Body of pancreas (tissue), 4 donors: Measurements from ENCODE around the gene BRME1. TPM values are rescaled to one million over a fixed set of nuclear protein-coding genes. Genes with fewer than 3 reads are reported as not detected.

Experiments
- ATAC-seq: fragments of 150-250 bp; one replicate; pipeline ENCODE4 v1.9.1; 2016
- DNase-seq, 4 donors: peaks; one replicate each; pipeline ENCODE4 v3.0.0-alpha.2; 2019
- H3K27ac ChIP-seq, 4 donors: fragments of 200-600 bp; sonication (generic); 1 replicate in 3 of 4; 2 replicates in 1 of 4; pipeline versions ENCODE4 v1.5.1 to v1.6.1; 2016 to 2019; ENCODE audit warnings: mild to moderate bottlenecking in 1 of 4, mixed read lengths in 1 of 4, moderate library complexity in 1 of 4
- H3K27me3 ChIP-seq, 2 donors: fragments of 200-600 bp; sonication (generic); one replicate each; pipeline ENCODE4 v1.6.0; 2016; ENCODE audit warnings: mild to moderate bottlenecking in 1 of 2
- H3K36me3 ChIP-seq, 2 donors: fragments of 200-600 bp; sonication (generic); replicated peaks in 1 of 2; 2 replicates each; pipeline ENCODE4 v1.5.1; 2016; ENCODE audit warnings: low read depth in 2 of 2; ENCODE audit not compliant: insufficient read depth in 1 of 2
- H3K4me1 ChIP-seq: fragments of 200-600 bp; sonication (generic); one replicate; pipeline ENCODE4 v1.6.0; 2016
- H3K4me3 ChIP-seq, 2 donors: fragments of 200-600 bp; sonication (generic); 1 replicate in 1 of 2; 2 replicates in 1 of 2; pipeline ENCODE4 v1.5.1; 2016 to 2019
- H3K9me3 ChIP-seq, 3 donors: fragments of 200-600 bp; sonication (generic); 1 replicate in 2 of 3; 2 replicates in 1 of 3; pipeline ENCODE4 v1.5.1; 2016
- CTCF ChIP-seq, 7 experiments: fragments of 450-650 bp in 4 of 7; fragments of 200-600 bp in 3 of 7; sonication (generic) in 3 of 7; IDR thresholded peaks; one replicate each; pipeline ENCODE4 v1.5.1; 2016 to 2019; ENCODE audit warnings: antibody characterized with exemption in 7 of 7
- POLR2A ChIP-seq, 3 donors: fragments of 450-650 bp; IDR thresholded peaks; one replicate each; pipeline ENCODE4 v1.6.1; 2016; ENCODE audit warnings: antibody characterized with exemption in 3 of 3, mild to moderate bottlenecking in 2 of 3
- WGBS, 2 donors: methylation state at CpG; one replicate each; pipeline ENCODE4 v1.1.5; 2017; 5-methylcytosine and 5-hydroxymethylcytosine counted together
- intact Hi-C: fragments of 100-400 bp; cut with DNase I; formaldehyde crosslinking; loops from one replicate; pipeline ENCODE4 v1.15.1; 2023
- total RNA-seq, 2 donors: library from RNA; depleted of rRNA; stranded (reverse); fragments of >200 nt; gene quantifications; one replicate each; pipeline ENCODE4 v1.1.0, GENCODE V29; 2016

BRME1 gene
- total RNA-seq, 2 donors from 2014 or later = 3.0 to 4.9 TPM

- peak overlapping the region in 1 of 4 donors; percentile 5 for H3K27ac ChIP-seq
- no peak overlapping the region for H3K4me3 ChIP-seq
- peak; percentile 17 for ATAC-seq
- H3K27me3 ChIP-seq = no peaks in the 10 kb centered on the region
- intact Hi-C loops = no loop called here
- peak; percentile 62 to 86 (median 77) for DNase-seq
- peaks cover 39% of the 10 kb centered on the region for H3K4me1 ChIP-seq
- 20 to 61% methylated on average over 2 of the region's 2 CpGs for WGBS, 2 donors
- TF ChIP-seq POLR2A (IDR thresholded peaks at IDR 0.05) = no peak
- TF ChIP-seq CTCF (IDR thresholded peaks at IDR 0.05) = no peak
- H3K36me3 ChIP-seq = peaks cover 0 to 13% of the 10 kb centered on the region in 2 donors
- H3K9me3 ChIP-seq = no peaks in the 10 kb centered on the region
Observed at GRCh38 chr19:13909430-13909829, 3.5 kb upstream of the BRME1 start.

DNA sequence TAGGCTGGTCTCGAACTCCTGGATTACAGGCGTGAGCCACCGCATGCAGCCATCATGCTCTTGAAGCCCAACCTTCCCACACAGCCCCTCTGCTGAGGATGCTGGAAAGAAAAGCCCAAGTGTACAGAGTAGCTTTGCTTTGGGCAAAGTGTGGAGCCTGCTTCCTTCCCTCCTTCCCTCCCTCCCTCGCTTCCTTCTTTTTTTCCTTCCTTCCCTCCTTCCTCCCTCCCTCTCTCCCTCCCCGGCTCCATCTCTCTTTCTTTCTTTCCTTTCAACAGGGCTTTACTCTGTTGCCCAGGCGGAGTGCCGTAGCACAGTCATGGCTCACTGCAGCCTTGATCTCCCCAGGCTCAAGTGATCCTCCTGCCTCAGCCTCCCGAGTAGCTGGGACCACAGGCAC is 2.8 kb upstream of the BRME1 start:
- no peak for ATAC-seq
- Histone ChIP-seq H3K27ac (no peak overlapping the region), H3K9me3 (no peaks in the 10 kb centered on the region), H3K4me1 (peaks cover 39% of the 10 kb centered on the region), H3K36me3 (peaks cover 0 to 11% of the 10 kb centered on the region in 2 donors), H3K4me3 (no peak overlapping the region), H3K27me3 (no peaks in the 10 kb centered on the region)
- no peak for TF ChIP-seq POLR2A (IDR thresholded peaks at IDR 0.05)
- TF ChIP-seq CTCF (IDR thresholded peaks at IDR 0.05) = no peak
- WGBS, 2 donors = 90% methylated on average over 8 of the region's 8 CpGs
- no peak for DNase-seq
- intact Hi-C loops = no loop called here

DNA sequence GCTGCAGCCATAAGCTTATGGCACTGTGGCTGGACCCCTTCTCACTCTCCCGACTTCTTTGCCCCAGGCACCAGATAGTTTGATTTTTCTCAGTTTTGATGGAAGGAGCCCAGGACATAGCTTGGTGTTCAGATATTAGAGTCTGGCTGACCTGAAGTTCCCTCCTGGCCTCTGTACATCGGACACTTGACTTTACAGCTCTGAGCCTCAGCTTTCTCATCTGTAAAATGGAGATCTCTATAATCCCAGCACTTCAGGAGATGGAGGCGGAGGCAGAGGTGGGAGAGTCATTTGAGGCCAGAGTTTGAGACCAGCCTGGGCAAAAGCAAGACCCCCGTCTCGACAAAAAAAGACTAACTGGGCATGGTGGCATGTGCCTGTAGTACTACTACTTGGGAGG is 993 bp upstream of the BRME1 start:
- ATAC-seq = no peak
- TF ChIP-seq POLR2A (IDR thresholded peaks at IDR 0.05) = no peak
- TF ChIP-seq CTCF (IDR thresholded peaks at IDR 0.05) = no peak
- H3K36me3 ChIP-seq = no peaks in the 10 kb centered on the region
- DNase-seq = no peak
- WGBS, 2 donors = 71 to 82% methylated on average over 5 of the region's 5 CpGs
- peak overlapping the region; percentile 46 to 77 for H3K4me3 ChIP-seq
- H3K9me3 ChIP-seq = no peaks in the 10 kb centered on the region
- no peaks in the 10 kb centered on the region for H3K27me3 ChIP-seq
- intact Hi-C loops = no loop called here
- H3K4me1 ChIP-seq = peaks cover 39% of the 10 kb centered on the region
- H3K27ac ChIP-seq = peak overlapping the region in 3 of 4 donors; percentile 75 to 90 (median 81)

- ATAC-seq (peak; percentile 41), DNase-seq (peak; percentile 59 to 70 (median 64))
- H3K36me3 ChIP-seq = no peaks in the 10 kb centered on the region
- peaks cover 39% of the 10 kb centered on the region for H3K4me1 ChIP-seq
- TF ChIP-seq CTCF (IDR thresholded peaks at IDR 0.05) (no peak), POLR2A (IDR thresholded peaks at IDR 0.05) (no peak)
- WGBS, 2 donors = 0 to 4% methylated on average over 1 to 10 of the region's 13 CpGs
- no peaks in the 10 kb centered on the region for H3K9me3 ChIP-seq
- H3K4me3 ChIP-seq = peak overlapping the region; percentile 46 to 77
- intact Hi-C loops = no loop called here
- peak overlapping the region; percentile 63 to 90 (median 78) for H3K27ac ChIP-seq
- H3K27me3 ChIP-seq = no peaks in the 10 kb centered on the region
Observed at GRCh38 chr19:13906521-13906904, 596 bp upstream of the BRME1 start.

GRCh38 chr19:13902993-13903555 is 2.8 kb downstream of the BRME1 start:
- H3K27ac ChIP-seq = no peak overlapping the region
- H3K9me3 ChIP-seq = no peaks in the 10 kb centered on the region
- WGBS, 2 donors = 62 to 68% methylated on average over 4 of the region's 4 CpGs
- ATAC-seq (no peak), DNase-seq (no peak)
- TF ChIP-seq CTCF (IDR thresholded peaks at IDR 0.05) (peak in 5 of 7 experiments; percentile 14 to 40 (median 21)), POLR2A (IDR thresholded peaks at IDR 0.05) (no peak)
- peaks cover 40% of the 10 kb centered on the region for H3K4me1 ChIP-seq
- H3K4me3 ChIP-seq = no peak overlapping the region
- intact Hi-C loops = no loop called here
- no peaks in the 10 kb centered on the region for H3K36me3 ChIP-seq
- H3K27me3 ChIP-seq = no peaks in the 10 kb centered on the region
